Epithelial cell of prostate (primary cell): ENCODE data around the gene MANEA.
"Not testable (repeated sequence)": the region's sequence is repeated elsewhere in the genome, so short reads cannot be mapped to it uniquely, and the experiment has no call there.

Experiments
- DNase-seq: peaks from one replicate; pipeline ENCODE4 v3.0.0-alpha.2; 2011; ENCODE audit warnings: low read depth, low spot score
- H3K27ac ChIP-seq: fragments of 450-650 bp; 2 replicates; pipeline ENCODE4 v1.5.1; 2017; ENCODE audit warnings: mild to moderate bottlenecking

Gene MANEA

GRCh38 chr6:95584226-95584625 lies 6.9 kb downstream of the MANEA start:
- DNase-seq, H3K27ac ChIP-seq: not testable (repeated sequence)

- H3K27ac ChIP-seq, result no peak overlapping the region
- DNase-seq, result no peak
These were observed 10.7 kb downstream of the MANEA start for GRCh38 chr6:95587989-95588388.

GRCh38 chr6:95589067-95589466 lies 11.7 kb downstream of the MANEA start:
- no peak overlapping the region for H3K27ac ChIP-seq
- no peak for DNase-seq

GRCh38 chr6:95589826-95590570 lies 12.7 kb downstream of the MANEA start:
- DNase-seq, result no peak
- H3K27ac ChIP-seq, result no peak overlapping the region

- no peak overlapping the region for H3K27ac ChIP-seq
- no peak for DNase-seq
These were observed 15.7 kb downstream of the MANEA start for GRCh38 chr6:95593025-95593424.

- DNase-seq, result peak; percentile 64
- peak overlapping the region; percentile 4 for H3K27ac ChIP-seq
These were observed 18.7 kb downstream of the MANEA start for GRCh38 chr6:95596021-95596420.

GRCh38 chr6:95599706-95600105 lies 22.4 kb downstream of the MANEA start:
- H3K27ac ChIP-seq, result no peak overlapping the region
- DNase-seq, result no peak

GRCh38 chr6:95601133-95601532 lies 23.8 kb downstream of the MANEA start:
- no peak overlapping the region for H3K27ac ChIP-seq

GRCh38 chr6:95614094-95614493 lies 36.8 kb downstream of the MANEA start:
- DNase-seq, result no peak
- no peak overlapping the region for H3K27ac ChIP-seq

More at GRCh38 chr6:95601133-95601532, 23.8 kb downstream of the MANEA start:
- no peak for DNase-seq

GRCh38 chr6:95629551-95629950 lies 52.2 kb downstream of the MANEA start:
- no peak overlapping the region for H3K27ac ChIP-seq
- DNase-seq, result no peak

- H3K27ac ChIP-seq, result no peak overlapping the region
- DNase-seq, result no peak
These were observed 59.5 kb downstream of the MANEA start for GRCh38 chr6:95636552-95637431.

GRCh38 chr6:95648636-95649035 lies 71.3 kb downstream of the MANEA start:
- no peak for DNase-seq
- H3K27ac ChIP-seq, result no peak overlapping the region

GRCh38 chr6:95649451-95649850 lies 72.1 kb downstream of the MANEA start:
- DNase-seq, result no peak
- no peak overlapping the region for H3K27ac ChIP-seq

- no peak for DNase-seq
- no peak overlapping the region for H3K27ac ChIP-seq
These were observed 76.8 kb downstream of the MANEA start for GRCh38 chr6:95654176-95654575.

- DNase-seq, result no peak
- H3K27ac ChIP-seq, result no peak overlapping the region
These were observed 81.6 kb downstream of the MANEA start for GRCh38 chr6:95658886-95659285.
